ENCODE measurements around the gene NR1I2.

Gene NR1I2

GRCh38 chr3:119779731-119780383 is 2.0 kb upstream of the NR1I2 start:
- DNase-seq = no peak

- no peak for DNase-seq
Observed at GRCh38 chr3:119782460-119782859, 559 bp downstream of the NR1I2 start.

- no peak for DNase-seq
Observed at GRCh38 chr3:119783255-119783654, 1.4 kb downstream of the NR1I2 start.

- DNase-seq = peak; percentile 2
Observed at GRCh38 chr3:119783883-119784282, 2.0 kb downstream of the NR1I2 start.

- DNase-seq = no peak
Observed at GRCh38 chr3:119786409-119786808, 4.5 kb downstream of the NR1I2 start.

- DNase-seq = no peak
Observed at GRCh38 chr3:119790369-119790768, 8.5 kb downstream of the NR1I2 start.

- no peak for DNase-seq
Observed at GRCh38 chr3:119792270-119792669, 10.4 kb downstream of the NR1I2 start.

- no peak for DNase-seq
Observed at GRCh38 chr3:119794401-119794800, 12.5 kb downstream of the NR1I2 start.

GRCh38 chr3:119794971-119795612 is 13.2 kb downstream of the NR1I2 start:
- no peak for DNase-seq

- DNase-seq = no peak
Observed at GRCh38 chr3:119795849-119796248, 13.9 kb downstream of the NR1I2 start.

- DNase-seq = no peak
Observed at GRCh38 chr3:119796368-119796767, 14.5 kb downstream of the NR1I2 start.

- DNase-seq = no peak
Observed at GRCh38 chr3:119796785-119797184, 14.9 kb downstream of the NR1I2 start.

- DNase-seq = no peak
Observed at GRCh38 chr3:119800844-119801243, 18.9 kb downstream of the NR1I2 start.

GRCh38 chr3:119808244-119808643 is 26.3 kb downstream of the NR1I2 start:
- DNase-seq = no peak

GRCh38 chr3:119808843-119809242 is 26.9 kb downstream of the NR1I2 start:
- no peak for DNase-seq

- DNase-seq = no peak
Observed at GRCh38 chr3:119809249-119810017, 27.5 kb downstream of the NR1I2 start.

- DNase-seq = no peak
Observed at GRCh38 chr3:119810018-119810435, 28.1 kb downstream of the NR1I2 start.

GRCh38 chr3:119812491-119813058 is 30.7 kb downstream of the NR1I2 start:
- DNase-seq = no peak

- no peak for DNase-seq
Observed at GRCh38 chr3:119815716-119816115, 33.8 kb downstream of the NR1I2 start.

GRCh38 chr3:119817071-119817470 is 35.2 kb downstream of the NR1I2 start:
- DNase-seq = no peak

- no peak for DNase-seq
Observed at GRCh38 chr3:119817583-119818363, 35.9 kb downstream of the NR1I2 start.

- DNase-seq = no peak
Observed at GRCh38 chr3:119818937-119819336, 37.0 kb downstream of the NR1I2 start.

GRCh38 chr3:119819806-119820205 is 37.9 kb downstream of the NR1I2 start:
- no peak for DNase-seq

Measured in GDM1 (cell line).